Measurements from ENCODE around the gene PEAK1. TPM values are rescaled to one million over a fixed set of nuclear protein-coding genes. Genes with fewer than 3 reads are reported as not detected.

The PEAK1 gene
- total RNA-seq, 4 donors from 2014 or later, result 51.1 to 82.2 (median 58.1) TPM

GRCh38 chr15:77373441-77373840, 46.5 kb downstream of the PEAK1 start:
- Histone ChIP-seq H3K4me3 (no peak overlapping the region), H3K27me3 (no peaks in the 10 kb centered on the region), H3K4me1 (peaks cover 0 to 5% (median 0%) of the 10 kb centered on the region in 4 donors), H3K9me3 (no peaks in the 10 kb centered on the region), H3K27ac (no peak overlapping the region), H3K36me3 (no peaks in the 10 kb centered on the region)
- intact Hi-C loops (cut with DNase I; ENCODE audit: low total_unique reads), result no loop called here
- in situ Hi-C loops (cut with MboI; ENCODE audit: low pct_ligation_motif_present in 1 of 4, low pct_unique_long_range_greater_than_20kb in 1 of 4, low sequenced_read_pairs in 3 of 4), result no loop called here
- TF ChIP-seq POLR2A (IDR thresholded peaks at IDR 0.05) (no peak), EP300 (IDR thresholded peaks at IDR 0.05; ENCODE audit: low read depth) (no peak), POLR2AphosphoS5 (IDR thresholded peaks at IDR 0.05) (no peak), CTCF (IDR thresholded peaks at IDR 0.05) (no peak)
- WGBS, 2 donors (ENCODE audit: low coverage in 1 of 2), result 92 to 100% methylated on average over 3 to 4 of the region's 4 CpGs
- no peak for DNase-seq

- intact Hi-C loops (cut with DNase I; ENCODE audit: low total_unique reads) (no loop called here), in situ Hi-C loops (cut with MboI; ENCODE audit: low pct_ligation_motif_present in 1 of 4, low pct_unique_long_range_greater_than_20kb in 1 of 4, low sequenced_read_pairs in 3 of 4) (no loop called here)
- WGBS, 2 donors (ENCODE audit: low coverage in 1 of 2), result 79 to 84% methylated on average over 4 to 5 of the region's 5 CpGs
- DNase-seq, result no peak
- no peaks in the 10 kb centered on the region for H3K9me3 ChIP-seq
- H3K4me1 ChIP-seq, result peaks cover 0 to 8% (median 0%) of the 10 kb centered on the region in 4 donors
- H3K4me3 ChIP-seq, result no peak overlapping the region
- no peaks in the 10 kb centered on the region for H3K27me3 ChIP-seq
- H3K36me3 ChIP-seq, result no peaks in the 10 kb centered on the region
- no peak overlapping the region for H3K27ac ChIP-seq
- TF ChIP-seq EP300 (IDR thresholded peaks at IDR 0.05; ENCODE audit: low read depth), result no peak
- TF ChIP-seq CTCF (IDR thresholded peaks at IDR 0.05), result no peak
- no peak for TF ChIP-seq POLR2AphosphoS5 (IDR thresholded peaks at IDR 0.05)
- TF ChIP-seq POLR2A (IDR thresholded peaks at IDR 0.05), result no peak
Measured at GRCh38 chr15:77371850-77372563, 47.9 kb downstream of the PEAK1 start.

- Histone ChIP-seq H3K9me3 (no peaks in the 10 kb centered on the region), H3K4me1 (peaks cover 0 to 3% (median 0%) of the 10 kb centered on the region in 4 donors), H3K27ac (no peak overlapping the region), H3K4me3 (no peak overlapping the region), H3K27me3 (no peaks in the 10 kb centered on the region), H3K36me3 (no peaks in the 10 kb centered on the region)
- TF ChIP-seq POLR2AphosphoS5 (IDR thresholded peaks at IDR 0.05), result no peak
- TF ChIP-seq POLR2A (IDR thresholded peaks at IDR 0.05), result no peak
- TF ChIP-seq CTCF (IDR thresholded peaks at IDR 0.05), result no peak
- TF ChIP-seq EP300 (IDR thresholded peaks at IDR 0.05; ENCODE audit: low read depth), result no peak
- DNase-seq, result no peak
- WGBS, 2 donors (ENCODE audit: low coverage in 1 of 2), result 90% methylated on average over 8 of the region's 8 CpGs
- intact Hi-C loops (cut with DNase I; ENCODE audit: low total_unique reads), result no loop called here
- in situ Hi-C loops (cut with MboI; ENCODE audit: low pct_ligation_motif_present in 1 of 4, low pct_unique_long_range_greater_than_20kb in 1 of 4, low sequenced_read_pairs in 3 of 4), result no loop called here
Measured at GRCh38 chr15:77370580-77370979, 49.3 kb downstream of the PEAK1 start.

- in situ Hi-C loops (cut with MboI; ENCODE audit: low pct_ligation_motif_present in 1 of 4, low pct_unique_long_range_greater_than_20kb in 1 of 4, low sequenced_read_pairs in 3 of 4), result no loop called here
Measured at GRCh38 chr15:77369168-77369567, 50.7 kb downstream of the PEAK1 start.

More at GRCh38 chr15:77369168-77369567, 50.7 kb downstream of the PEAK1 start:
- no peak overlapping the region for H3K4me3 ChIP-seq
- H3K9me3 ChIP-seq, result no peaks in the 10 kb centered on the region
- intact Hi-C loops (cut with DNase I; ENCODE audit: low total_unique reads), result no loop called here
- peaks cover 0 to under 1% (median 0%) of the 10 kb centered on the region in 4 donors for H3K36me3 ChIP-seq
- TF ChIP-seq POLR2A (IDR thresholded peaks at IDR 0.05) (no peak), CTCF (IDR thresholded peaks at IDR 0.05) (no peak), EP300 (IDR thresholded peaks at IDR 0.05; ENCODE audit: low read depth) (no peak), POLR2AphosphoS5 (IDR thresholded peaks at IDR 0.05) (no peak)
- H3K27me3 ChIP-seq, result no peaks in the 10 kb centered on the region
- H3K27ac ChIP-seq, result no peak overlapping the region
- 76 to 78% methylated on average over 4 of the region's 4 CpGs for WGBS, 2 donors (ENCODE audit: low coverage in 1 of 2)
- DNase-seq, result no peak
- H3K4me1 ChIP-seq, result peaks cover 0 to 3% (median 0%) of the 10 kb centered on the region in 4 donors
